ENCODE data around the gene C6orf120. TPM values are rescaled to one million over a fixed set of nuclear protein-coding genes. Genes with fewer than 3 reads are reported as not detected.

The C6orf120 gene
- total and polyA plus RNA-seq, 9 of the 15 experiments (the other 6 are each of a cell fraction or from before 2014, with no cell fraction given): 7.7 to 44.9 (median 34.8) TPM

DNA sequence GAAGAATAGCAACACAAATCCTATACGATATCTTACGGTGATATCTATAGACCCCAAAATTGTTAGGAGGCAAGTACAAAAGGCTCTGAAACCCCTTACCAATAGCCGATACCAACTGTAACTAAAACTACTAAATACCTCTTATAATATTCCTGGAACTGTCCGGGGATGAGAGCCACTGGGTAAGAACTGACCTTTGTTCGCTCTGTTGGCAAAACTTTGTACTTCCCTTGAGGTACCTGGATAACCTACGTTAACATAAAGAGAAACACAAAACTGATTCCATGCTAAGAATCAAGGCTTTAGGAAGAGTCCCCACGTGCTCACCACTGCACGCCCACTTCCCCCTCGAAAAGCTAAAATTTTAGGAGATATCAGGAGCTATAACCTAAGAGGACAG, 12.7 kb downstream of the C6orf120 start (continued):
- TF ChIP-seq, protein P1, sequence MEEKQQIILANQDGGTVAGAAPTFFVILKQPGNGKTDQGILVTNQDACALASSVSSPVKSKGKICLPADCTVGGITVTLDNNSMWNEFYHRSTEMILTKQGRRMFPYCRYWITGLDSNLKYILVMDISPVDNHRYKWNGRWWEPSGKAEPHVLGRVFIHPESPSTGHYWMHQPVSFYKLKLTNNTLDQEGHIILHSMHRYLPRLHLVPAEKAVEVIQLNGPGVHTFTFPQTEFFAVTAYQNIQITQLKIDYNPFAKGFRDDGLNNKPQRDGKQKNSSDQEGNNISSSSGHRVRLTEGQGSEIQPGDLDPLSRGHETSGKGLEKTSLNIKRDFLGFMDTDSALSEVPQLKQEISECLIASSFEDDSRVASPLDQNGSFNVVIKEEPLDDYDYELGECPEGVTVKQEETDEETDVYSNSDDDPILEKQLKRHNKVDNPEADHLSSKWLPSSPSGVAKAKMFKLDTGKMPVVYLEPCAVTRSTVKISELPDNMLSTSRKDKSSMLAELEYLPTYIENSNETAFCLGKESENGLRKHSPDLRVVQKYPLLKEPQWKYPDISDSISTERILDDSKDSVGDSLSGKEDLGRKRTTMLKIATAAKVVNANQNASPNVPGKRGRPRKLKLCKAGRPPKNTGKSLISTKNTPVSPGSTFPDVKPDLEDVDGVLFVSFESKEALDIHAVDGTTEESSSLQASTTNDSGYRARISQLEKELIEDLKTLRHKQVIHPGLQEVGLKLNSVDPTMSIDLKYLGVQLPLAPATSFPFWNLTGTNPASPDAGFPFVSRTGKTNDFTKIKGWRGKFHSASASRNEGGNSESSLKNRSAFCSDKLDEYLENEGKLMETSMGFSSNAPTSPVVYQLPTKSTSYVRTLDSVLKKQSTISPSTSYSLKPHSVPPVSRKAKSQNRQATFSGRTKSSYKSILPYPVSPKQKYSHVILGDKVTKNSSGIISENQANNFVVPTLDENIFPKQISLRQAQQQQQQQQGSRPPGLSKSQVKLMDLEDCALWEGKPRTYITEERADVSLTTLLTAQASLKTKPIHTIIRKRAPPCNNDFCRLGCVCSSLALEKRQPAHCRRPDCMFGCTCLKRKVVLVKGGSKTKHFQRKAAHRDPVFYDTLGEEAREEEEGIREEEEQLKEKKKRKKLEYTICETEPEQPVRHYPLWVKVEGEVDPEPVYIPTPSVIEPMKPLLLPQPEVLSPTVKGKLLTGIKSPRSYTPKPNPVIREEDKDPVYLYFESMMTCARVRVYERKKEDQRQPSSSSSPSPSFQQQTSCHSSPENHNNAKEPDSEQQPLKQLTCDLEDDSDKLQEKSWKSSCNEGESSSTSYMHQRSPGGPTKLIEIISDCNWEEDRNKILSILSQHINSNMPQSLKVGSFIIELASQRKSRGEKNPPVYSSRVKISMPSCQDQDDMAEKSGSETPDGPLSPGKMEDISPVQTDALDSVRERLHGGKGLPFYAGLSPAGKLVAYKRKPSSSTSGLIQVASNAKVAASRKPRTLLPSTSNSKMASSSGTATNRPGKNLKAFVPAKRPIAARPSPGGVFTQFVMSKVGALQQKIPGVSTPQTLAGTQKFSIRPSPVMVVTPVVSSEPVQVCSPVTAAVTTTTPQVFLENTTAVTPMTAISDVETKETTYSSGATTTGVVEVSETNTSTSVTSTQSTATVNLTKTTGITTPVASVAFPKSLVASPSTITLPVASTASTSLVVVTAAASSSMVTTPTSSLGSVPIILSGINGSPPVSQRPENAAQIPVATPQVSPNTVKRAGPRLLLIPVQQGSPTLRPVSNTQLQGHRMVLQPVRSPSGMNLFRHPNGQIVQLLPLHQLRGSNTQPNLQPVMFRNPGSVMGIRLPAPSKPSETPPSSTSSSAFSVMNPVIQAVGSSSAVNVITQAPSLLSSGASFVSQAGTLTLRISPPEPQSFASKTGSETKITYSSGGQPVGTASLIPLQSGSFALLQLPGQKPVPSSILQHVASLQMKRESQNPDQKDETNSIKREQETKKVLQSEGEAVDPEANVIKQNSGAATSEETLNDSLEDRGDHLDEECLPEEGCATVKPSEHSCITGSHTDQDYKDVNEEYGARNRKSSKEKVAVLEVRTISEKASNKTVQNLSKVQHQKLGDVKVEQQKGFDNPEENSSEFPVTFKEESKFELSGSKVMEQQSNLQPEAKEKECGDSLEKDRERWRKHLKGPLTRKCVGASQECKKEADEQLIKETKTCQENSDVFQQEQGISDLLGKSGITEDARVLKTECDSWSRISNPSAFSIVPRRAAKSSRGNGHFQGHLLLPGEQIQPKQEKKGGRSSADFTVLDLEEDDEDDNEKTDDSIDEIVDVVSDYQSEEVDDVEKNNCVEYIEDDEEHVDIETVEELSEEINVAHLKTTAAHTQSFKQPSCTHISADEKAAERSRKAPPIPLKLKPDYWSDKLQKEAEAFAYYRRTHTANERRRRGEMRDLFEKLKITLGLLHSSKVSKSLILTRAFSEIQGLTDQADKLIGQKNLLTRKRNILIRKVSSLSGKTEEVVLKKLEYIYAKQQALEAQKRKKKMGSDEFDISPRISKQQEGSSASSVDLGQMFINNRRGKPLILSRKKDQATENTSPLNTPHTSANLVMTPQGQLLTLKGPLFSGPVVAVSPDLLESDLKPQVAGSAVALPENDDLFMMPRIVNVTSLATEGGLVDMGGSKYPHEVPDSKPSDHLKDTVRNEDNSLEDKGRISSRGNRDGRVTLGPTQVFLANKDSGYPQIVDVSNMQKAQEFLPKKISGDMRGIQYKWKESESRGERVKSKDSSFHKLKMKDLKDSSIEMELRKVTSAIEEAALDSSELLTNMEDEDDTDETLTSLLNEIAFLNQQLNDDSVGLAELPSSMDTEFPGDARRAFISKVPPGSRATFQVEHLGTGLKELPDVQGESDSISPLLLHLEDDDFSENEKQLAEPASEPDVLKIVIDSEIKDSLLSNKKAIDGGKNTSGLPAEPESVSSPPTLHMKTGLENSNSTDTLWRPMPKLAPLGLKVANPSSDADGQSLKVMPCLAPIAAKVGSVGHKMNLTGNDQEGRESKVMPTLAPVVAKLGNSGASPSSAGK (IDR thresholded peaks at IDR 0.05): no peak
- TF ChIP-seq NCOR1 (IDR thresholded peaks at IDR 0.05) (no peak), ZNF3 (CRISPR knock-in tag; IDR thresholded peaks at IDR 0.05) (no peak), ZNF354B (CRISPR knock-in tag; IDR thresholded peaks at IDR 0.05) (no peak)

Data from K562 (cell line).